NCI-H345 (cell line): ENCODE results near the gene ZNF337.
"Not testable (repeated sequence)": the region's sequence is repeated elsewhere in the genome, so short reads cannot be mapped to it uniquely, and the experiment has no call there.

Experiments
- DNase-seq: peaks from one replicate; lab custom pipeline; 2025; lab: John Stamatoyannopoulos, UW

ZNF337 gene

DNA sequence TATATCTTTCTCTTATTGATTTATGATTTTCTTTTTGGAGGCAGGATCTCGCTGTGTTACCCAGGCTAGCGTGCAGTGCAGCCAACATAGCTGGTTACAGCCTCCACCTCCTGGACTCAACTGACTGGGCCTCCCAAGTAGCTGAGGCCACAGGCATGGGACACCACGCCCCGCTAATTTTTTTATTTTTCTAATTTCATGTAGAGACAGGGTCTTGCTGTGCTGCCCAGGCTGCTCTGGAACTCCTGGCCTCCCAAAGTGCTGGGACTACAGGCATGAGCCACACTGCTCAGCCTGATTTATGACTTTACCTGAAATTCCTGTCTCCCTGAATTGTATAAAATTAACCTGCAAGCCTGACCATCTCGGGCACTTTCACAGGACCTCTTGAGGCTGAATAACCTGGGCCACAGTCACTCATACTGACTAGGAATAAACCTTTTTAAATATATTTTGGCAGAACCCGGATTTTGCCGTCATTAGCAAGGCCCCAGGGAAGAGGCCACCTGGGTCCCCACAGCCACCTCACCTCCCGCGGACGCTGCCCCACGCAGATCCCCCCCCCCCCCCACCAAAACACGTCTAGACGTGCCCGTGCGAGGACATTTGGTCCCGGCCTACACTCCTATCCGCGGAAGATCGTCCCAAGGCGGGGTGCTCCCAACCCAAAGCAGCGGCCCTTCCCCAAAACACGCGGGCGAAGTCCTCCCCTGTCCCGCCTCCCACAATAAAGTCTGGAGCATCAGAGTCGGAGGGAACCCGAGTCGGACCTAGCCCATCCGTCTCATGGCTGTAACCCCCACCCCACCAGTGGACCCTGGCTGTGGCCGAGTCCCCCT, 902 bp downstream of the ZNF337 start:
- DNase-seq, result no peak

GRCh38 chr20:25692499-25692898, 4.2 kb downstream of the ZNF337 start:
- DNase-seq, result no peak

DNA sequence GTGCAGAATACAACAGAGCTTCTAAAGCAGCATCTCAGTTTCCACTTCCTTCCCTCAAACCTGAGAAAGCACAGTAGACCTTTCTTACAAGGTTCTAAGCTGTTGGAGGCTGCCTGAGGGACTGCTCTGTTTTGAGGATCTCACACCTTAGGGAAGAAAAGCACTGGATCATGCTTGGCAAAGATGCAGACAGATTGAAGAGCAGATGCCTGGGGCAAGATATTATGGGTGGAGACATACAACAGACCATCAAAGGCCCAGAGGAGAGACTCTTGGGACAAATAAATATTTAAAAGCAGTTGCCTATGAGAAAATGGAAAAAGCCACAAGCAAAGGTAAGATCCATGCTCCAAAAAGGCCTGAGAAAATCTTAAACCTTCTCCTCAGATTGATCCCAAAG, 6.2 kb downstream of the ZNF337 start:
- DNase-seq, result no peak

DNA sequence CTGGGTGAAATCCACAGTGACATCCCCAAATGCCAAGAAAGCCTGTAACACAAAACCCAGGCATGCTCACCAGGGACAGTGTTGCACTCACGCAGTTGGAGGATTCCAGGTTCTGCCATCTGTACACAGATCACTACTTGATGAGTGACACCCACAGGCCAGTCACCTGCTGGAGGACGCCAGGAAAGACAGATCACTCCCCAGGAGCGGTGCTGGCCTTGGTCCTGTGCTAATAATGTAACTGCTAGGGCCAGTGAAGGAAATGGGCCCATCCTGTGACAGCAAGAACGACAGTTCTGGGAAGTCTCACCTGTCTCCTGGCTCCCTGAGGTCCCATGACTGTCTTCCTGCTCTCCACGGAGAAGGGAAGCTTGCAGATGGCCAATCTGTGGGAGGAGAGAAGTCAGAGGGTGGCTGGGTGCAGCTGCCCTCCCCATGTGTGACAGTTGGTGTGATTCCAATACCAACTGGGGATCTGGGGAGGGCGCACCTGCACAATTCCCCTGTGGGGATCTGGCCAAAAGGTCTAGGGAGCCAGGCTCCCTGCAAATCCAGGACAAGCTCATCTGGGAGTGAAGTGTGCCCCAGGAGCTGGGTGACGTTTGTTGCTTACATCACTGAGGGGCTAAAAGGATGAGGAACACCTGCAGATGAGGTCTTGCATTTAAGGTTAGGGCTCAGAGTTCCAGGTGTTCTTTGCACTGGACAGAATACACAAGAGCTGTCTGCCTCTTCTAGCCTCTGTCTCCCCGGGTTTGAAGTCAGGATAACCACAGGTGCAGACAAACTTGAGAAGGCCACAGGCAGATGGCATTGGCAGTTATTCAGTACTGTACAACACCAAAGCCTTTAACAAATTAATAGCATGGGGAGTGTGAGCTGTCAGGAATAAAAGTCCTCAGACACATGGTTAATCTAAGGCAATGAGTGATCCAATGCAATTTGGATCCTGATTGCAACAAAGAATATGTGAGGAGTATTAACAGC, 10.3 kb downstream of the ZNF337 start:
- DNase-seq, result peak; percentile 35

GRCh38 chr20:25685276-25686080, 11.2 kb downstream of the ZNF337 start:
- DNase-seq, result no peak

DNA sequence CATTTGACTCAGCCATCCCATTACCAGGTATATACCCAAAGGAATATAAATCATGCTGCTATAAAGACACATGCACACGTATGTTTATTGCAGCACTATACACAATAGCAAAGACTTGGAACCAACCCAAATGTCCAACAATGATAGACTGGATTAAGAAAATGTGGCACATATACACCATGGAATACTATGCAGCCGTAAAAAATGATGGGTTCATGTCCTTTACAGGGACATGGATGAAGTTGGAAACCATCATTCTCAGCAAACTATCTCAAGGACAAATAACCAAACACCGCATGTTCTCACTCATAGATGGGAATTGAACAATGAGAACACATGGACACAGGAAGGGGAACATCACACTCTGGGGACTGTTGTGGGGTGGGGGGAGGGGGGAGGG, 12.8 kb downstream of the ZNF337 start:
- not testable (repeated sequence) for DNase-seq

DNA sequence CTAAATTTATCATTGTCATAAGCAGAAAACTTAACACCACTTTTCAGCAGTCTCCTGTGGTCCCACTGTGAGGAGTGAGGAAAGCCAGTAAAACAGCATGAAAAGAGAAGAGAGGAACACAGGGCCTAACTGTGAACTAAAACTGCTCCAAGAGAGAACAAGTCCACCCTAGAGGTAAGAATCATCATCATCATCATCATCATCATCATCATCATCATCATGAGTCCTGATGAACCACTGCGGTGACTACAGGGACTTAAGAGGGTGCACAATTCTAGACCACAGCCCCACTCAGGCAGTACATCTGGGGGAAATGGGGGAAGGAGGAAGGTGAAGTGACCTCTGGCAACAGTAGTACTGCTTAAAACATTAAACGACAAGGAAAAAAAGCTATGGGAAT, 13.6 kb downstream of the ZNF337 start:
- DNase-seq, result no peak

GRCh38 chr20:25676164-25676809, 20.4 kb downstream of the ZNF337 start:
- DNase-seq, result no peak

GRCh38 chr20:25675161-25675560, 21.5 kb downstream of the ZNF337 start:
- DNase-seq, result no peak

DNA sequence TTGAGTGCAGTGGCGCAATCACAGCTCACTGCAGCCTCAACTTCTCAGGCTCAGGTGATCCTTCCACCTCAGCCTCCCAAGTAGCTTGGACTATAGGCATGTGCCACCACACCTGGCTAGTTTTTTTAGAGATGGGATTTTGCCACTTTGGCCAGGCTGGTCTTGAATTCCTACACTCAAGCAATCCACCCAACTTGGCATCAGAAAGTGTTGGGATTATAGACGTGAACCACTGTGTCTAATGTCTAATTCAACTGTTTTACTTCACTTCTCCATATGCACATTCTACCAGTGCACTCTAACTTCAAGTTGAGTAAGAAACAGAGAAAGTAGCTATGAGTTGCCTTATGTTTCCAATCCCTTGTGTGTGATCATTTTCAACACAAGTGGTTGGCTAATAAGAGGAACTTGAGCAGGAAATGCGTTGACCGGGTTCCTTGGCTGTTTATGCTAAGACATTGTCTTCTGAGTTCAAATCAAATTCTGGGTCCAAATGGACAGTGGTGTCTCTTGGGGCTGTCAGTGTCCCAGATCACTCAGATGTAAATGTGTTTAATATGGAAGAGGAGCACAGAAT, 23.9 kb downstream of the ZNF337 start:
- no peak for DNase-seq

DNA sequence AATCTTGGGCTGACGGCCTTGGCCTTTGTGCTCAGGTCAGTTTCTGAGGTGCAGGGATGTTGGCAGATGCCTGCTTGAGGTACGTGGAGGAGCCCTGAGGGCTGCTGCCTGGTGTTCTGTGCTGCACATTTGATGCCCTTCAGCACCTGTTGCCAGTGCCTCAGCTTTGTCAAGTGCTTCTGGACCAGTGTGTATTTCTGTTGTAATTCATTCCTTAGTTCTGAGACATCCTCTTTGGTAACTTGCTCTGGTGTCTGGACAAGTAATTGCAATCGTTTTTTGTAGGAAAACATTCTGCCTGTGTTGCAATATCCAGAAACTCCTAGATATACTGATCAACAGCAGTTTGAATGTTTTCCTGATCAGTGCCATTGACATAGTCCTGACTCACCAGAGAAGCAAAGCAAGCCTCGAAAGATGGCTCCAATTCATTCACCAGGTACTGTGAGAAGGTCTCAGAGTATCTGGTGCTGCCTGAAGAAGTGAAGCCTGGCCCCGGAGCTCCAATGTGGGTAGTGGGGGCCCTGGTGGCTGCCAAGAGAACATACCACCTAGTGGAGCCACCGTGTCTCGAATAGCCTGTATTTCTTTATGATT, 26.7 kb downstream of the ZNF337 start:
- no peak for DNase-seq

GRCh38 chr20:25668446-25668845, 28.2 kb downstream of the ZNF337 start:
- DNase-seq, result no peak

DNA sequence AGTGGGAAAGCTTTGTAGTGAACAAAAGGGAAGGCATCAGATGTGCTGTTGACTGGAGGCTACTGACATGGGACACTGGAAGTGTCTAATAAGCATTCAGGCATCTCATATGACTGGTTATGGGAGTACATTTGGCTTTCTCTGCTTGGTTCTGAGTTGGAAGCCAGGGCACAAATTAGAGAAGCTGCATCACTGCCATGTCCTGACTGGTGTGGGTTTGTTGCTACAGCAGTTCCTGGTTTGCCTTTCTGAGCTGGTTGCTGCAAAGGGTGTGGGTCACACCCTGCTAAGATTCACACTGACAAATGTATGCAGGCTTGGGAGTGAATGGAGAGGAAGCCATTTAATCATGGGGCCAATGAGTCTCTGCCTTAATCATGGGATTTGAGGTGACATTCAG, 36.7 kb downstream of the ZNF337 start:
- peak; percentile 28 for DNase-seq

GRCh38 chr20:25654487-25654886, 42.2 kb downstream of the ZNF337 start:
- DNase-seq, result no peak

DNA sequence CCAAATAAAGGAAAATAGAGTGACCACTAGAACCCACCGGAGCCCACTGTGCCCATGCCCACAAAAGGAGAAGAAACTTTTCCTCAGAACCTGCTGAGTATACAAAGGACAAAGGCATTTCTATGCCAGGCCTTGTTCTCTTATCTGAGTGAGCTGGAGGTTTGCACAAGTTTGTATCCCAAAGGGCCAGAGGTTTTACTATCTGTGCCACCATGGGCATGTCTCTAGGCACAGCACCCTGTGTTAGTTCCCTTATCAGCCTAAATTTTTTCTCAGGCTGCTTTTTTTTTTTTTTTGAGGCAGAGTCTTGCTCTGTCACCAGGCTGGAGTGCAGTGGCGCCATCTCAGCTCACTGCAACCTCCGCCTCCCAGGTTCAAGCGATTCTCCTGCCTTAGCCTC, 43.8 kb downstream of the ZNF337 start:
- not testable (repeated sequence) for DNase-seq

DNA sequence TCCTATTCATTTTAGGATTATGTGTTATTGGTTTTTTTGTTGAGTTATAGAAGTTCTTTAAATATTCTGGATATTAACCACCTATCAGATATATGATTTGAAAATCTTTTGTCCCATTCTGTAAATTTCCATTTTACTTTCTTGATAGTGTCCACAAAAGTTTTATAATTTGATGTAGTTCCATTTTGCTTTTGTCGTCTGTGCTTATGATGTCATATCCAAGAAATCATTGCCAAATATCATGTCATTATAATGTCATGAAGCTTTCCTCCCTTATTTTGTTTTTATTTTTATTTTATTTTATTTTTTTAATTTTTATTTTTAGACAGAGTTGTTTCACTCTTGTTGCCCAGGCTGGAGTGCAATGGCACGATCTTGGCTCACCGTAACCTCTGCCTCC, 51.8 kb downstream of the ZNF337 start:
- DNase-seq, result no peak

- DNase-seq, result no peak
These were observed 52.9 kb downstream of the ZNF337 start for GRCh38 chr20:25643716-25644115.

DNA sequence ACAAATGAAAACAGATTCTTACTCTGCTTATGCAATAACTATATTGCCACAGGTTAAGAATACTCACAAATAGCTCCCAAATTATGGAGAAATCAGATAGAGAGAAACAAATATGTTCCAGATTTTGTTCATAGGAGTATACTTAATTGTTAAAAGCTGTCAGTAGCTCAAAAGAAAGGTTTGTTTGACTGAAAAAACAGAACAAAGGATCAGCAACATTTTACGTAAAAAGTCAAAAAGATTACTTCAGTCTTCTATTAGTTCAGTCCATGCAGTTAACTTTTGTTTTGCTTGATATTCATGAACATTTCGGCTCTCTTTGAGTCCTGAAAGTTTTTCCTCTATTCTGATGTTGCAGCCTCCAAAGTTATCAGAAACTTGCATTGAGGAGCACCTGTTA, 59.4 kb downstream of the ZNF337 start:
- DNase-seq, result no peak

- DNase-seq, result no peak
These were observed 63.5 kb downstream of the ZNF337 start for GRCh38 chr20:25632940-25633790.

GRCh38 chr20:25630615-25631014, 66.0 kb downstream of the ZNF337 start:
- DNase-seq, result not testable (repeated sequence)
